HG03565 (cell line): ENCODE measurements around the gene TRIOBP.

Experiments
- ATAC-seq: cut with Tn5 transposase; IDR thresholded peaks from one replicate; pipeline ENCODE4 v1.9.1; 2021; ENCODE audit warnings: mild to moderate bottlenecking, moderate library complexity; ENCODE audit not compliant: unreplicated experiment

The TRIOBP gene

DNA sequence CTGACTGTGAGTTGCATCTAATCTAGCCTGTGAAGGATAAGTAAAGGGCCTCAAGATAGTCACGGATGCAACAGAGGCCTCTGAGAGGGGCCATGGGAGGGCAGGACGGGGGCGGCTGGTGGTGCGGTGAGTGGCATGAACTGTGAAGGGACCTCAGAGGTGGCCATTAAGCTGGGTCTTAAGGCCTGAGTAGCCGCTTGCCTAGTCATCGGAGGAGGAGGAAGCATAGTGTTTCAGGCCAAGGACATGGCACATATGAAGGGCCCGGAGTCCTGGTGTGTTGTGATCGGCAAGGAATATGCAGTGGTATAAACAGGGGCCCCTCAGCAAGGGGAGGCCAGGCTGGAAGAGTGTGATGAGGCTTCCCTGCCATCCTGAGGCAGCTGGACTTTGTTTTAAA lies 51.8 kb downstream of the TRIOBP start:
- ATAC-seq, result no peak

DNA sequence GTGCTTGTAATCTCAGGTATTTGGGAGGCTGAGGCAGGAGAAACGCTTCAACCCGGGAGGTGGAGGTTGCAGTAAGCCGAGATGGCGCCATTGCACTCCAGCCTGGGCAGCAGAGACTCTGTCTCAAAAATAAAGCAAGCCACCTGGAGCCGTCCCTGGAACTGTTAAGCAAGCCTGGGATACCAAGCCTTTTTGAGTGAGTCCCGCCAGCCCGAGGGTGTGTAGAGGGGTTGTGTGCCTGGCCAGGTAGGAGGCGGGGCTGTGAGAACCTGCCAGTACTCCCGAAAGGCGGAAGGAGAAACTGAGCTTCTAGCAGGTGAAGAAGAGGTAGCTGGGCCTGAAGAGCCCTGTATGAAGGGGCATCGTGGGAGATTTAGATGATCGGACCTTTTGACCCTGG lies 52.4 kb downstream of the TRIOBP start:
- ATAC-seq, result no peak

DNA sequence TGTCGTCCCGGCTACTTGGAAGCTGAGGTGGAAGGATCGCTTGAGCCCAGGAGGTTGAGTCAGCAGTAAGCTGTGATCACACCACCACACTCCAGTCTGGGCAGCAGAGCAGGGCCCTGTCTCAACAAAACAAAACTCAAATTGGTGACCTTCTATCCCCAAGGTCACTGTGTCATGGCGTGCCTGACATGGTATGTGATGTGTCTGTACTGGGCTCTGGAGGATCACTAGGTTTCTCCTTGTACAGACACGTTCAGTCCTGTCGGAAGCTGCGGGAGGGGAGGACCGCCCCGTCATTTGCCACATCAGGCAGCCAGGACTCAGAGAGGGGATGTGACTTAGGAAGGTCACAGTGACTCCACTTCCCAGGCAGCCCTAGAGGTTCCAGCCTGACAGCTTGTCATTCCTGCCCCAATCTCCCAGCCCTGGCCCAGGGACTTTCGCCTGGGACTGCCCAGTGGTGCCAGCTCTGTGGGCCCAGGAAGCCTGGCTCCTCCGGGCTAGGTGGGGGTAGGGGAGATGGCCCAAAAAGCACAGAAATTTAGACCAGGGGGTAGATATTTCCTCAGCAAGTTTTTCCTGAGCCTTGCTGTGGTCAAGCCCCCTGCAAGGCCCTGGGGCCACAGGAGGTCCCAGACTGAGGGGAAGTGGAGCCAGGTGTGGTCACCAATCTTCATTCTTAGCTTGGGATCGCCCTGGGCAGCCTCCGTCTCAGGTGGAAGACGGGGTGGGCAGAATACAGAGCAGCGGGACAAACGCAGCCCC lies 53.2 kb downstream of the TRIOBP start:
- no peak for ATAC-seq

DNA sequence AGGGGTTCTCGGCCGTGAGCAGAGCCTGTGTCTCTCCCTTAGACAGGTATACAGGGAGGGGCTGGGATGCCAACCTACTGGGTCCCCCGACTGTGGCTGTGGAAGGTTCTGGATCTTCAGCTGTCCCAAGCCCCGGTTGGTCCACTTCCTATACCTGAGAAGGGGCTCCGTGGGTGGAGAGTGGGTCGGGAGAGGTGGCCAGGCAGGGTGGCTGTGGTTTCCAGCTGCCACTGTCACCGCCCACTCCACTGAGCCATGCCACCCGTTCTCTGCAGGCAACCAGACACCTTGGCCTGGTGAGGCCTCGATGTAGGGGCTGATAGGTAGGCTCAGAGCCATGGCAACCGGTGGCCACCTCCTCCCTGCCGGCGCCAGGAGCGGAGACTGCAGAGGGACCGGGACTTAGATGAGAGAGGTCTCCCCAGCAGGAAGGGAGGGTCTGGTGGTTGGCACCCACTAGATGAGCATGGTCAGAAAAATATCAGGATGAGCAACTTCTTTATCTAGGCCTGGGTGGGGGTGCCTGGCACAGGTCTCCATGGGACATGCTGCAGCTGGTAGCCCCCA lies 53.8 kb downstream of the TRIOBP start:
- no peak for ATAC-seq

DNA sequence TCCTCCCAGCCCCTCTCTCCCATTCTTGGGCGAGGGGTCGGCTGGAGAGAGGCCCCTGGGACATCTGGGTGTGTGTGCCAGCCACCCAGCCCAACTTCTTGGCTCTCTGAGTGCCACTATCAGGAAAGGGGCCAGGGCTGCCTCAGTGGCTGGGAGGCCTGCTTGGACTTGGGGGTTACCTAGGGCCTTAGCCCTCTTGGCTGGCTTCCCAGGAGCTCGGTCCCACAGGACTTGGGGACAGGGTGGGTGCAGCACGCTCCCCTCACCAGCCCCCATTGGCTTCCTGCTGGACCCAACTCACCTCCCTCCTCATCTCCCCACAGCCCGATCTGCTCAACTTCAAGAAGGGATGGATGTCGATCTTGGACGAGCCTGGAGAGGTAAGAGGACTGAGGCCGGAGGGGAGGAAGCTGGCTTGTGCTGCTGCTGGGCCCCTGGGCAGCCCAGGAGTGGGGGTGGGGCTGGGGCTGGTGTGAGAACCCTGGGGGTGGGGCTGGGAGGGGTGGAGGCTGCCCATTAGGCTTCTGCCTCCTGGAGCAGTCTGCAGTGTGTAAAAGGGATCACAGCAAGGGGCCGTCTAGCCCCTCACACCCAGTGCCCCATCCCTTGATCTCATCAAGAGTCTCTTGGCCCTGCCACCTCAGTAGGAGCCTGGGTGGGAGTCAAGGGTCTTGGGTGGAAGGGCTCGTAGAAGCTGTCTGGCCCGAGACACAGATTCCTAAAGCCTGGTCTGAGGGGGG lies 54.8 kb downstream of the TRIOBP start:
- ATAC-seq, result no peak

DNA sequence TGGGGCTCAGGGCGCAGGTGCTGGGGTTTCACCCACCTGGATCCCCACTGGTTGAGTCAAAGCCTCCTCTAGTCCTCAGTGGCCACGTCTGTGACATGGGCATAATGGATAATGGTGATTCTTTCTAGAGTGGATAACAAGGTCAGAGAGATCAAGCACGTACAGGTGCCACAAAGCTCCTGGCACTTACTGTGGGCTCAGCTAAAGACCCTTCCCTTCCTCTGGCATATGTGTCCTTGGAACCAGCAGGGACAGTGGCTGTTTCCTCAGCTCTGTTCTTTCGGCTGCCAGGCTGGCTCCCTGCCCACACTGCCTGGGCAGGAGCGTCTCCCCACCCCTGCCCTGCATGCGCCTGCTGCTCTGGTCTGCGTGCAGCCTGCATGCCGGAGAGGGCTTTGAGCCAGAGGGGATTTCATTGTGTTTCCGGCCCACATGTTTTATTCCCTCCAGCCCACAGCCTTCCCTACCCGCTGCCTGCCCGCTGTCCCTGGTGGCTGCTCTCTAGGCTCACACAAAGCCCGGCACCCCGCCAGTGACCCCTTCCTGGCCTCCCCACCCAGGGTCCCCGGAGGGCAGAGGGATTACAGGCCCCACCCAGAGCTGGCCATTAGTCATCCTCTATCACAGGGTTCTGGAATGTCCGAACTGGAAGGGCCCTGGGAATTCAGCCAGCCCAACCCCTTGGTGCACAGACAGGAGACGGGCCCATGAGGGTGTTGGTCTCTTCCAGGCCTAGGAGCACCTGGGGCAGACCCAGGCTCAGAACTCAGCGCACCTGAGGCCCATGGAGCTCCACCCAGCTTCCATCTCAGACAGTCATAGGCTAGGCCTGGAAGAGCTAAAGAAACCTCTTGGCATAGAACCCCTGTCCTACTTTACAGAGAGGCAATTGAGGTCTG lies 55.6 kb downstream of the TRIOBP start:
- ATAC-seq, result no peak

DNA sequence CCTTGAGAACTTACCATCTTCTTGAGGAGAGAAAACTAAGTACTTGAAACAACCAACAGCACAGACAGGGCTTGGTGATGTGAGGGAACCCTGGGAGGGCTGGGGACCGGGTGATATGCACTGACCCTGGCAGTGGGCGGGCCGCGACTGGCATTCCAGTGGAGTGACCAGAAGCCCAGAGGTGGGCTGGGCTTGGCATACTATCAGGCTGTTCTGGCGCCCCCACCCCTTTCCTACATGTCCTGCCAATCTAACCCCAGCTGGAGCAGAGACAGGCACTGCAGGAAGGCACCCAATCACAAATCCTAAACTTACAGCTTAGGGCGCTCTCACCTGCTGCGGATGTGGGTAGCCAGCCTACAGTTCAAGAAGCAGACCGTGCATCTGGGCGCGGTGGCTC lies 56.9 kb downstream of the TRIOBP start:
- no peak for ATAC-seq

DNA sequence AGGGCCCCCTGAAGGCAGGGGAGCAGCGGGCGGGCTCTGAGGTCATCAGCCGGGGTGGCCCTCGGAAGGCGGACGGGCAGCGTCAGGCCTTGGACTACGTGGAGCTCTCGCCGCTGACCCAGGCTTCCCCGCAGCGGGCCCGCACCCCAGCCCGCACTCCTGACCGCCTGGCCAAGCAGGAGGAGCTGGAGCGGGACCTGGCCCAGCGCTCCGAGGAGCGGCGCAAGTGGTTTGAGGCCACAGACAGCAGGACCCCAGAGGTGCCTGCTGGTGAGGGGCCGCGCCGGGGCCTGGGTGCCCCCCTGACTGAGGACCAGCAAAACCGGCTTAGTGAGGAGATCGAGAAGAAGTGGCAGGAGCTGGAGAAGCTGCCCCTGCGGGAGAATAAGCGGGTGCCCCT lies 60.8 kb downstream of the TRIOBP start:
- ATAC-seq, result no peak

DNA sequence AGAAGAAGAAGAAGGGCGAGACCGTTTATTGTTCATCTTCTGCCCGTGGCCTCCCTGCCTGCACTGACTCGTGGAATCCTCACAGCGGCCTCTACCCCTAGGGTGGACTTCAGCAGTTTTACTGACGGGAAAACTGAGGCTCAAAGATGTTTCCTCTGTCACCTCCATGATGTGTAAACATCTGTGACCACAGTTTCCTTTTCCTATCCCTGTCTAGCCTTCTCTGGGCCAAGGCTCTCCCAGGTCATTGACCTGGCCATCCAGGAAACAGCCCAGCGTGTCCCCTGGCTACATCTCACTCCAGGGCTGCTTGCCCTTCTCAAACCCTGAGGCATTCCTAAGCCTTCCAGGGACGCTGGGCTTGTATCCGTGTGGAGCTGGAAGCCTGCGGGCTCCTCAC lies 61.8 kb downstream of the TRIOBP start:
- no peak for ATAC-seq

DNA sequence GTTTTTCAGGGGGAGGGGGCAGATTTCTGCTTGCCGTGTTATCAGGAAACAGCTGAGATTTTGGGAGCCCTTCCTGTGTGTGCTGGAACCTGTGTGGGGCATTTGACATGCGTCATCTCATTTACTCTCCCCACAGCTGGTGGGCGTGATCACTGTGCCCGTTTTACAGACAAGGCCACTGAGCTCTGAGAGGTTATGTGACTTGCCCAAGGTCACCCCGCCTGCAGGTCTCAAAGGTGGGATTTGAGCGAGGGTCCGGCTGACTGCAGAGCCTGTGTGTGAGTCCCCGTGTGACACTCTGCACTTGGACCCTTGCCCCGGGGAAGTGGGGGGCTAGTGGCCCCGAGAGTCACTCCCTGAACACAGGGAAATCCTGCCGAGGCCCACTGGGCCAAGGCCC lies 62.4 kb downstream of the TRIOBP start:
- ATAC-seq, result no peak

DNA sequence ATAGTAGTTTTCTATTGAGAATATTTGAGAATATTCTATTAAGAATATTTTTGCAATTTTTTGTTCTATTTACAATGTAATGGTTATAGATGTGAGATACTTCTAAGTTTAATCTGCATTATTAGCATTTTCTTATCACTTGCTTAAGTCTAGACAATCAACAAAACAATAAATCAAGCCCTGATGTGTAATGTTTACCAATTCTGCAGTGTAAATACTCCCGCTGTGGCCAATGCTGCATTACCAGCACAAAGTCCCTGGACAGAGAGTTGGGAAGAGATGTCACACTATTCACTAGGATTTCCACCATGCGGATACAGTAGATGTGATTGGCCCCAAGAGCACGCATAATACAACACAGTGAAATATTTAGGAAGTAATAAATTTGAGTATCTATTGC lies 63.3 kb downstream of the TRIOBP start:
- no peak for ATAC-seq

DNA sequence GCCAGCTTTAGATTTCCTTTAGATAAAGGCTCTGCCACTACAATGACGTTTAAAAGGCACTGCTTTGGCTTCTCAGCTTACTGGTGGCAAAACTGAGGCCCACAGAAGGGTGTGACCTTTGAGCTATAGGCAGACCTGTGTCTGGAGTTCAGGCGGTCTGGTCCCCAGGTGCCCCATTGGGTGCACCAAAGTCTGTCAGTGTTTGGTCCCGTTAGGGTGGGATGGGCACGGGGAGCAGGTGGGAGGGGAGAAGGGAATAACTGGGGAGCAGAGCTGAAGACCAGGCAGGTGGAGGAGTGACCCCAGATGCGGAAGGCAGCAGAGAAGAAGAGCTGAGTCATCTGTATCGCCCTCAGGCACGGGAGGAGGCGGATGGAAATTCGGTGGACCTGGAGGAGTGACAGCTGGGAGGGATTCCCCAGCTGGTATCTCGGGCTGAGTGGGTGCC lies 65.6 kb downstream of the TRIOBP start:
- no peak for ATAC-seq

DNA sequence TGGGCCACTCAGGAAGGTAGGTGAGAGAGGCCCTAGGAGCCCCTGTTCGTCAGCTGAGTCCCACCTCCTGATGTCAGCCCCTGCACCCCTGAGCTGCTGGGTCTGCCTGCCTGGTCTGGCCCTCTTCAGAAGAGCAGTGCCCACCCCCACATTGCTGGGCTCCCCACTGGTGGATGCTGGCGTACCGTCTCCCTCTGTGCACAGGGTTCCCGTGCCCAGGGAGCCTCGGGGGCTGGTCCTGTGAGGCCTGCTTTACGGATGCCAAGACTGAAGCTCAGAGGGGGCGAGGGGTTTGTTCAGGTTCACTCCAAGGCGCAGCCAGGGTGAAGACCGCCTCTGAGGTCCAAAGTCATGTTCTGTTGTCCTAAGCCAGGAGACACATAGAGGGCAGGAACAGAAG lies 66.2 kb downstream of the TRIOBP start:
- ATAC-seq, result no peak

DNA sequence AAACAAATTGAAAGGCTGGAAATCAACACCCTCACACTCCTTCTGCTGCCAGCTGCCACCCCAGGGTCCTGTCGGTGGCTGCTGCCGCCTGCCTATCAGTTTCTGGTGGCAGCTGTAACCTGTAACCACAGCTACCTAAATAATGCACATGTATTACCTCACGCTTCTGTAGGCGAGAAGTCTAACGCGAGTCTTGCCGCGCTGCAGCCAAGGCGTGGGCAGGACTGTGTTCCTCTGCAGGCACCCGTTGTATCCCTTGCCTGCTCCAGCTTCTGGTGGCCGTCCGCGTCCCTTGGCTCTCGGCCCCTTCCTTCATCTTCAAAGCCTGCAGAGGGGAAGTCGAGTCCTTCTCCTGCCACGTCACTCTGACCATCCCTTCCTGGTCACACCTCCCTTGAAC lies 66.8 kb downstream of the TRIOBP start:
- ATAC-seq, result no peak

DNA sequence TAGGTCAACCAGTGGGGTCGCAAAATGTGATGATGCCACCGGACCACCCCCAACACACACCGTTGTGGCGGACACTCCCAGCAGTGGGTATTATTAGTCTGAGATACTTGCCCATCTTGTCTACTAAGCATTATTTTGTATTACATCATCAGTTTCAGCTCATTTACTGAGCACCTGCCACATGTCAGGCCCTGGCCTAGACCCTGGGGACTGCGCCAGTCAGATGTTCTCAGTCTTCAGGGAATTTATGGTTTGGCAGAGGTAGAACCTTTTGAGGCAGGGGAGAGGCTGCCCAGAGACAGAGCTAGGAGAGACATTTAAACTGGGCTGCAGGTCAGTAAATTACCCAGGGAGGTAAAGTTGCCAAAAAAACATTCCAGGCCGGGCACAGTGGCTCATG lies 67.8 kb downstream of the TRIOBP start:
- no peak for ATAC-seq

DNA sequence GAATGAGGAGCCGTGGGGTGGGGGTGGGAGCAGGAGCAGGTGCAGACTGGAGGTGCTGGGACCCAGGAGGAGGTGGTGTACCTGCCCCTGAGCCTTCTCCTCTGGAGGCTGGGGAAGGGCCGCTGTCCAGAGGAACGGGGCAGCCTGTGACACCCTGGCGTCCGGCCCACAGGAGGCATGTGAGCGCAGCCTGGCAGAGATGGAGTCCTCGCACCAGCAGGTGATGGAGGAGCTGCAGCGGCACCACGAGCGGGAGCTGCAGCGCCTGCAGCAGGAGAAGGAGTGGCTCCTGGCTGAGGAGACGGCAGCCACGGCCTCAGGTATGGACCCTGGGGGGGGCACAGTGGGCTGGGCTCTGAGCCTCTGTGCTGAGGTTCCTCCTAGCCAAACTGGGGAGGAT lies 68.7 kb downstream of the TRIOBP start:
- ATAC-seq, result no peak

DNA sequence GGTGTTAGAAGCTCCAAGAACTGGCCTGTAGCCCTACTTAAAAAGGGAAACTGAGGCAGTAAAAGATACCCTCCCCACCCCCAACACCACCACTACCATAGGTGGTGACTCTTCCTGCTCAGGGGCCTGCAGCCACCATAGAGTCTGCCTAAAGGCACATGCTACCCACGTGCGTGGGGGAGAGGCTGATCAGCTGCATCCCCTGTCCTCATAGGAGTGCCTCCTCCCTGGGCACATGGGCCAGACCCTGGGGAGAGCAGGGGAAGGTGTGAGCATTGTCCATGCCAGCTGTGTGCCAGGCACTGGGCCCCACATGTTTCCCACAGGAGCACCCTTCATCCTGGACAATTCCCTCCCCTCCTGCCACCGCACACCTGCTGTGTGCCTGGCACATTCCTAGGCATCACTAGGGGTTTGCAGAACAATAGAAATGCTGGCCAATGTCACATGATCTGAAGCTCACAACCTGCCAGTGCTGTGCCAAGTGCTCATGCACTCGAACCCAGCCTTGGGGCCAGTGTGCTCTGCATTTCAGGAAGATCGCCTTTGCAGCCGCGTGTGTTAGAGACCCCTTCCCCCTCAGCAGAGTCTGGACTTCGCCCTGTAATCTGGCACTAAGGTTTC lies 69.2 kb downstream of the TRIOBP start:
- no peak for ATAC-seq

DNA sequence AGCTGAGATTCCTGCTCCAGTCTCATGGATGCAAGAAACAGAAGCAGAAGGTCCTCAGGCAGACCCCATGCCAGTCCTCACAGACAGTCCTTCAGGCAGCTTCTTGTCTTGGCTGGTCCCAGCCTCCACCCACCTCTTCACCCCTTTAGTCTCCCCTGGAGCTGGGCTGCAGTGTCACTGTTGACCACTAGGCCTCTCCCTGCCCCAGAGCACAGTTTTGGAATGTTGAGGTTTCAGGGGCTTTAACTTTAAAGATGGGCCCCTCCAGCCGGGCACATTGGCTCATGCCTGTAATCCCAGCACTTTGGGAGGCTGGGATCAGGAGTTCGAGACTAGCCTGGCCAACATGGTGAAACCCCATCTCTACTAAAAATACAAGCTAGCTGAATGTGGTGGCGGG lies 71.4 kb downstream of the TRIOBP start:
- ATAC-seq, result no peak

DNA sequence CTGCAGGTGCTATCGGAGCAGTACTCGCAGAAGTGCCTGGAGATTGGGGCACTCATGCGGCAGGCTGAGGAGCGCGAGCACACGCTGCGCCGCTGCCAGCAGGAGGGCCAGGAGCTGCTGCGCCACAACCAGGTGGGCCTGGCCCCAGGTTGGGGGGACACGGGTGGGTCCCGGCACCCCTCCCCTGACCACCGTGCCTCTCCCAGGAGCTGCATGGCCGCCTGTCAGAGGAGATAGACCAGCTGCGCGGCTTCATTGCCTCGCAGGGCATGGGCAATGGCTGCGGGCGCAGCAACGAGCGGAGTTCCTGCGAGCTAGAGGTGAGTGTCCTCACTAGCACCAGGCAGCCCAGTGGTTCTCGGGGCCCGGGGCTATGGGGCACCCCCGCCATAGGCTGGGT lies 72.2 kb downstream of the TRIOBP start:
- no peak for ATAC-seq

DNA sequence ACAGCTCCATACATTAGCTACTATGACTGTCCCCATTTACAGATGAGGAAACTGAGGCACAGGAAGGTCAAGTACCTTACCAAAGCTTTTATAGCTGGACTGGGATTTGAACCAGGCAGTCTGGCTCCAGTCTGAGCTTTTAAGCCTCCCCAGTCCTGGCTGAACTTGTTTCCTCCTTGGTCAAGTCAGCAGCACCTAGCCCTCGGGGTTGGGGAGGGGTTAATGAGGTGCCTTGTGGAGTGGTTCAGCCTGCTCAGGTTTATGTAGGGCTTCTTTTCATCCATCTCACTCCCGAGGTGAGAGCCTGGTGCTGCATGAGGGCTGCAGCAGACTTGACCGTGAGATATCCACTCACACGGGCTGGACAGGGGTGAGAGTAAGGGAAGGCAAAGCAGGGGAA lies 74.2 kb downstream of the TRIOBP start:
- no peak for ATAC-seq
